Measurements from ENCODE around the gene NUDT13.
"Not testable (repeated sequence)": the region's sequence is repeated elsewhere in the genome, so short reads cannot be mapped to it uniquely, and the experiment has no call there.

NUDT13 gene

GRCh38 chr10:73093922-73094850, 16.1 kb upstream of the NUDT13 start:
- H3K9me3 Mint-ChIP-seq: no peaks in the 10 kb centered on the region
- no peaks in the 10 kb centered on the region for H3K27me3 Mint-ChIP-seq (ENCODE audit: low read depth)
- H3K36me3 Mint-ChIP-seq (ENCODE audit: low read depth): peaks cover 11% of the 10 kb centered on the region
- H3K27ac Mint-ChIP-seq: no peak overlapping the region
- H3K4me1 Mint-ChIP-seq (ENCODE audit: low read depth): peaks cover 35% of the 10 kb centered on the region
- H3K4me3 Mint-ChIP-seq: peak overlapping the region; percentile 95

- no peaks in the 10 kb centered on the region for H3K9me3 Mint-ChIP-seq
- H3K27me3 Mint-ChIP-seq (ENCODE audit: low read depth): no peaks in the 10 kb centered on the region
- peaks cover 11% of the 10 kb centered on the region for H3K36me3 Mint-ChIP-seq (ENCODE audit: low read depth)
- peak overlapping the region; percentile 95 for H3K4me3 Mint-ChIP-seq
- peaks cover 35% of the 10 kb centered on the region for H3K4me1 Mint-ChIP-seq (ENCODE audit: low read depth)
- H3K27ac Mint-ChIP-seq: peak overlapping the region; percentile 95
Observed at GRCh38 chr10:73094986-73095480, 15.2 kb upstream of the NUDT13 start.

- peaks cover 11% of the 10 kb centered on the region for H3K36me3 Mint-ChIP-seq (ENCODE audit: low read depth)
- H3K27me3 Mint-ChIP-seq (ENCODE audit: low read depth): no peaks in the 10 kb centered on the region
- peaks cover 35% of the 10 kb centered on the region for H3K4me1 Mint-ChIP-seq (ENCODE audit: low read depth)
- H3K27ac Mint-ChIP-seq: peak overlapping the region; percentile 95
- H3K9me3 Mint-ChIP-seq: no peaks in the 10 kb centered on the region
- peak overlapping the region; percentile 95 for H3K4me3 Mint-ChIP-seq
Observed at GRCh38 chr10:73095481-73096021, 14.7 kb upstream of the NUDT13 start.

GRCh38 chr10:73096041-73096448, 14.2 kb upstream of the NUDT13 start:
- peaks cover 35% of the 10 kb centered on the region for H3K4me1 Mint-ChIP-seq (ENCODE audit: low read depth)
- H3K27ac Mint-ChIP-seq: peak overlapping the region; percentile 95
- H3K4me3 Mint-ChIP-seq: peak overlapping the region; percentile 95
- peaks cover 11% of the 10 kb centered on the region for H3K36me3 Mint-ChIP-seq (ENCODE audit: low read depth)
- H3K27me3 Mint-ChIP-seq (ENCODE audit: low read depth): no peaks in the 10 kb centered on the region
- H3K9me3 Mint-ChIP-seq: no peaks in the 10 kb centered on the region

DNA sequence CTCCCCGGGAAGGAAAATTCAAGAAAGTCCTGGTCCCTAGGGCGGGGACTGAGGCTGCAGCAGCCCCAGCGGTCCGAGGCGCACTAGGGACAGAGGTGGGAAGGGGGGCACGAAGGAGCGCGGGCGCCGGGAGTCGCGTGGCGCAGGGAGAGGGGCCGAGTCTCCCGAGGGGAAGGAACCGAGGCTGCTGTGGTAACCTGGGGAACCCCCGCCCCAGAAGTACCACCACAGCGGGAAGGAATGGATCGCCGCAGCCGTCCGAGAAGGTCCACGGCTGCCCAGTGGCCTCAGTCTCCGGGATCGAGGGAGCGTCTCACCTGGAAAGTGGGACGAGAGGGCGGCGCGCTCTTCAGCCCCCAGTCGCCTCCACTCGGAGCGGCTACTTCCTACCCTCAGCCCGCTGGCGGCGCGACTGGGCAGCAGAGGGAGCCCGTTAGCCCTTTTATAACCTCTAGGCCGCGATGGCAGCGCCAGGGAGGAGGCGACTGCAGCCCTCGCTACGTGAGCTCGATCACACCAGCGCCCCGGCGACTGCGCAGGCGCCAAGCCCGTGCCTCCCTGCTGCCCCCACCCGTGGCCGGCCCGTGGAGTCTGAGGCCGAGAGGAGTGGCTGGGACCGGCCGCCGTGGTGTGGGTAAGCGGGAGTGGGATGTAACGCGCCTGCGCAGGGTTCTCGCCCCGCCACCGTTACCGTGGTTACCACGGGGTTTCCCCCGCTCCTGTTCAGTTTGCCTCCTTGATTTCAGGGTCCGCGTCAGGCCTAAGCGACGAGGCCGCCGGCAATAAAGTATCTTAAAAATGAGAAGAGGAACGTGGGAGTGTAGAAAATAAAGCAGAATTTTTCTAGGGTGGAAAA, 13.6 kb upstream of the NUDT13 start, which contains the start of gene P4HA1:
Gene P4HA1 (minus strand): TSS at position 418 of the 856 bp plus-strand sequence. CDS start 21,983 bp downstream, outside the sequence.
- peaks cover 9% of the 10 kb centered on the region for H3K36me3 Mint-ChIP-seq (ENCODE audit: low read depth)
- no peaks in the 10 kb centered on the region for H3K27me3 Mint-ChIP-seq (ENCODE audit: low read depth)
- peak within 1 kb of the TSS; percentile 95 for H3K27ac Mint-ChIP-seq
- H3K4me3 Mint-ChIP-seq: peak within 1 kb of the TSS; percentile 95
- H3K4me1 Mint-ChIP-seq (ENCODE audit: low read depth): peaks cover 31% of the 10 kb centered on the region
- no peaks in the 10 kb centered on the region for H3K9me3 Mint-ChIP-seq

GRCh38 chr10:73097305-73097670, 13.0 kb upstream of the NUDT13 start:
- peak overlapping the region; percentile 95 for H3K4me3 Mint-ChIP-seq
- peaks cover 27% of the 10 kb centered on the region for H3K4me1 Mint-ChIP-seq (ENCODE audit: low read depth)
- H3K36me3 Mint-ChIP-seq (ENCODE audit: low read depth): peaks cover 9% of the 10 kb centered on the region
- no peaks in the 10 kb centered on the region for H3K27me3 Mint-ChIP-seq (ENCODE audit: low read depth)
- H3K27ac Mint-ChIP-seq: peak overlapping the region; percentile 95
- no peaks in the 10 kb centered on the region for H3K9me3 Mint-ChIP-seq

DNA sequence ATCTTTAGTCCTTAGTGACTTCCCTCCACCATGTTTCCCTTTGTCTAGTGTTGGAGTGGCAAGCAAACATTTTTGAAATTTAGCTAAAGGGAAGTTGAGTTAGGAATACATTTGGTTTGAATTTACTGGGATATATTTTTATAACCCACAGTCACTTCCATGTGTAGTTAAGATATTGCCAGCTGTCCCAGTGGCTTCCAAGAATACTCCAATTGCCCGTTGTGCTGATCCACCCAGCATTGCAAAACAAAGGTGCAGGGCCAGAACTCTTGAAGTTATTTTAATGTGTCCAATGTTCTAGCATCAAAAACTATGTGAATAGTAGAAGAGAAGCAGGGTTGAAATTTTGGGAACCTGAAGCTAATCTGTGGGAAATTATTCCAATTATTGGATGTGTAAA, 11.1 kb upstream of the NUDT13 start:
- no peak overlapping the region for H3K27ac Mint-ChIP-seq
- H3K9me3 Mint-ChIP-seq: no peaks in the 10 kb centered on the region
- H3K27me3 Mint-ChIP-seq (ENCODE audit: low read depth): no peaks in the 10 kb centered on the region
- H3K4me1 Mint-ChIP-seq (ENCODE audit: low read depth): peaks cover 19% of the 10 kb centered on the region
- H3K4me3 Mint-ChIP-seq: no peak overlapping the region
- peaks cover 8% of the 10 kb centered on the region for H3K36me3 Mint-ChIP-seq (ENCODE audit: low read depth)

DNA sequence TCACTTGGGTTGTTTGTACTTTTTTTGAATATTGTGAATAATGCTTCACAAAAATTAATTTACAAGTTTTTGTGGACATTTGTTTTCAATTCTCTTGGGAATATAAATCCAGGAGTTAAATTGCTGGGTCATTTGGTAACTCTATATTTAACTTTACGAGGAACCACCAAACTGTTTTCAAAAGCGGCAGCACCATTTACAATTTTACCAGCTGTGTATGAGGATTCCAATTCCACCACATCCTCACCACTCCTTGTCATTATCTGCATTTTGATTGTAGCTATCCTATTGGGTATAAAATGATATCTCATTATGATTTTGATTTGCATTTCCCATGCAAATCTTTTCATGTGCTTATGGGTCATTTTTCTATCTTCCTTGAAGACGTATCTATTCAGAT, 4.0 kb upstream of the NUDT13 start:
- no peaks in the 10 kb centered on the region for H3K27me3 Mint-ChIP-seq (ENCODE audit: low read depth)
- peaks cover 13% of the 10 kb centered on the region for H3K4me1 Mint-ChIP-seq (ENCODE audit: low read depth)
- H3K9me3 Mint-ChIP-seq: peaks cover 7% of the 10 kb centered on the region
- H3K4me3 Mint-ChIP-seq: no peak overlapping the region
- H3K27ac Mint-ChIP-seq: no peak overlapping the region
- H3K36me3 Mint-ChIP-seq (ENCODE audit: low read depth): peaks cover 33% of the 10 kb centered on the region

GRCh38 chr10:73109248-73109652, 1.0 kb upstream of the NUDT13 start:
- not testable (repeated sequence) for H3K9me3 Mint-ChIP-seq; H3K27ac Mint-ChIP-seq; H3K27me3 Mint-ChIP-seq (ENCODE audit: low read depth); H3K4me3 Mint-ChIP-seq
- Mint-ChIP-seq H3K4me1 (ENCODE audit: low read depth) (peaks cover 14% of the 10 kb centered on the region), H3K36me3 (ENCODE audit: low read depth) (peaks cover 30% of the 10 kb centered on the region)

DNA sequence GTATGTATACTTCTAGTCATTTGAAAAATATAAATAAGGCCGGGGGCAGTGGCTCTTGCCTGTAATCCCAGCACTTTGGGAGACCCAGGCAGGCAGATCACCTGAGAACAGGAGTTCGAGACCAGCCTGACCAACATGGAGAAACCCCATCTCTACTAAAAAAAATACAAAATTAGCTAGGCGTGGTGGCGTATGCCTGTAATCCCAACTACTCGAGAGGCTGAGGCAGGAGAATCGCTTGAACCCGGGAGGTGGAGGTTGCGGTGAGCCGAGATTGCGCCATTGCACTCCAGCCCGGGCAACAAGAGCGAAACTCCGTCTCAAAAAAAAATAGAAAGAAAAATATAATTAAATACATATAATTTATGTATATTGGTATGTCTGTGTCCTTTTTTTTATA, 1.8 kb downstream of the NUDT13 start:
- not testable (repeated sequence) for H3K27me3 Mint-ChIP-seq (ENCODE audit: low read depth); H3K27ac Mint-ChIP-seq; H3K9me3 Mint-ChIP-seq; H3K4me3 Mint-ChIP-seq
- Mint-ChIP-seq H3K36me3 (ENCODE audit: low read depth) (peaks cover 25% of the 10 kb centered on the region), H3K4me1 (ENCODE audit: low read depth) (peaks cover 14% of the 10 kb centered on the region)

DNA sequence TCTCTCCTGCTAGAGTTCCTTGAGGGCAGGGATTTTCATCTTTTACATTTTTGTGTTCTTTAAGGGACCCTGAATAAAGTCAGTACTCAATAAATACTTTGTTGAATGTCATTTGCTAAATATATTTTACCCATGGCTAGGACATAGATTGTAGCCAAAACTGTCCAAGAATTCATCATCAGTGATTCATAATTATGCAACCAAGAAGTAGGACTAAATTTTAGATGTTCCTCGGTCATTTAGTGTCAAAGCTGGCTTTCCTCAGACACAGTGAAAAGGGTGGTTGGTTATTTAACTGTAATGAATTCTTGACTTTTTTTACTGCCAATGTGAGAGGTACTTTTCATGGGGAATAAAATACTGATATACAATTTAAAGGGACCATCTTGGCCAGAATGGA, 3.3 kb downstream of the NUDT13 start:
- Mint-ChIP-seq H3K27me3 (ENCODE audit: low read depth) (no peaks in the 10 kb centered on the region), H3K4me1 (ENCODE audit: low read depth) (peaks cover 14% of the 10 kb centered on the region), H3K9me3 (peaks cover 7% of the 10 kb centered on the region), H3K36me3 (ENCODE audit: low read depth) (peaks cover 22% of the 10 kb centered on the region), H3K4me3 (no peak overlapping the region), H3K27ac (no peak overlapping the region)

DNA sequence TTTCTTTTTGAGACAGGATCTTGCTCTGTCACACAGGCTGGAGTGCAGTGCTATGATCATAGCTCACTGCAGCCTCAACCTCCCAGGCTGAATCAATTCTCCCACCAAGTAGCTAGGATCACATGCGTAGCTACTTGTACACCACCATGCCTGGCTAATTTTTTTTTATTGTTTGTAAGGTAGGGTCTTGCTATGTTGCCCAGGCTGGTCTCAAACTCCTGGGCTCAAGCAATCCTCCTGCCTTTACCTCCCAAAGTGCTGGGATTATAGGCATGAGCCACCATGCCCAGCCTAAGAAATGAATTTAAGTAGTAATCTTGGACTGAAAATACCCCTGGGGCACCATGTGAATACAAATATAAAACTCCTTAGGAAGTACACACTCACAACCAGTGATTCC, 5.8 kb downstream of the NUDT13 start:
- no peak overlapping the region for H3K4me3 Mint-ChIP-seq
- peaks cover 7% of the 10 kb centered on the region for H3K36me3 Mint-ChIP-seq (ENCODE audit: low read depth)
- H3K27me3 Mint-ChIP-seq (ENCODE audit: low read depth): no peaks in the 10 kb centered on the region
- H3K27ac Mint-ChIP-seq: no peak overlapping the region
- peaks cover 4% of the 10 kb centered on the region for H3K4me1 Mint-ChIP-seq (ENCODE audit: low read depth)
- no peaks in the 10 kb centered on the region for H3K9me3 Mint-ChIP-seq

- H3K9me3 Mint-ChIP-seq: no peaks in the 10 kb centered on the region
- H3K4me3 Mint-ChIP-seq: no peak overlapping the region
- H3K27ac Mint-ChIP-seq: no peak overlapping the region
- H3K27me3 Mint-ChIP-seq (ENCODE audit: low read depth): no peaks in the 10 kb centered on the region
- H3K36me3 Mint-ChIP-seq (ENCODE audit: low read depth): peaks cover 4% of the 10 kb centered on the region
- no peaks in the 10 kb centered on the region for H3K4me1 Mint-ChIP-seq (ENCODE audit: low read depth)
Observed at GRCh38 chr10:73117976-73118743, 7.9 kb downstream of the NUDT13 start.

DNA sequence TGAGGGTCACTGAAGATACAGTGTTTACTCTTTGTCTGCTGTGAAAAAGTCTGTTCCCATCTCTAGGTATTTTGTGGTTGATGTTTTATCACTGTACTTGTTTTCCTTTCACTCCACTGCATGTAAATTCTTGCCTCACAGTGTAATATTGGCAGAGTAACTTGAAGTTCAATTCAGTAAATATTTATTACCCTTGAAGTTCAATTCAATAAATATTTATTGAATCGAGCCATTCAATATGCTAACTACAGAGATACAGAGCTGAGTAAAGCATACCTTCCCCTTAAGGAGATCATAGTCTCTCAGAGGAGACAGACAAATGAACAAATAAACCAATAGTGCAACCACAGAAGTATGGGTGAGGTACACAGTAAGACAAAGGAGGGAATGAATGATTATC, 9.2 kb downstream of the NUDT13 start:
- Mint-ChIP-seq H3K9me3 (no peaks in the 10 kb centered on the region), H3K27ac (no peak overlapping the region), H3K4me1 (ENCODE audit: low read depth) (no peaks in the 10 kb centered on the region), H3K27me3 (ENCODE audit: low read depth) (no peaks in the 10 kb centered on the region), H3K4me3 (no peak overlapping the region), H3K36me3 (ENCODE audit: low read depth) (peaks cover 4% of the 10 kb centered on the region)

All from T-helper 1 cell treated with Interleukin-12 subunit alpha and Interleukin-12 subunit beta and Interleukin-4 antibody, amounts not matched to agents 30 μg/mL and 1 μg/mL, for 36 hours (primary cell).